Smooth muscle cell of the brain vasculature (primary cell): ENCODE measurements around the gene RYR2.
"Not testable (repeated sequence)": the region's sequence is repeated elsewhere in the genome, so short reads cannot be mapped to it uniquely, and the experiment has no call there.

Experiments
- DNase-seq: peaks from one replicate; pipeline ENCODE4 v3.0.0-alpha.2; 2012; ENCODE audit warnings: low read depth, low spot score

The RYR2 gene

GRCh38 chr1:237341391-237341790 is 299.4 kb downstream of the RYR2 start:
- no peak for DNase-seq

GRCh38 chr1:237342730-237343129 is 300.7 kb downstream of the RYR2 start:
- DNase-seq: no peak

GRCh38 chr1:237352747-237353146 is 310.8 kb downstream of the RYR2 start:
- no peak for DNase-seq

DNA sequence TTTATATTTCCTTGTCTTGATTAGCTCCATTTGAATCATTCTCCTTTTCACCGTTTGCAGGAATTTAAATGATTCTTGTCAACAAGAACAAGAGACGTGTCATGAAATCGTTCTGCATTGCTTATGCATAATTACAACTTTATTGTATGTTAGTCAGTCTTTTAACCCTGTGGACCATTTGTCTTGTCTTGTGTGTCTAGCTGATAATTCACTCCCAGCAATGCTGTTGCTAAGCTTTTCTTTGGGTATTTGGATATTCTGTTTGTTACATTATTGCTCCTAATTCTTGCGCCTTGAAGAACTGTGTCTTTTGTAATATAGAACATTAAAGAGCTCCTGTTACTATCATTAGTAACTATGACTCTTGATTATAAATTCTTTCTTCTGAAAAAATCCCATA is 311.9 kb downstream of the RYR2 start:
- no peak for DNase-seq

DNA sequence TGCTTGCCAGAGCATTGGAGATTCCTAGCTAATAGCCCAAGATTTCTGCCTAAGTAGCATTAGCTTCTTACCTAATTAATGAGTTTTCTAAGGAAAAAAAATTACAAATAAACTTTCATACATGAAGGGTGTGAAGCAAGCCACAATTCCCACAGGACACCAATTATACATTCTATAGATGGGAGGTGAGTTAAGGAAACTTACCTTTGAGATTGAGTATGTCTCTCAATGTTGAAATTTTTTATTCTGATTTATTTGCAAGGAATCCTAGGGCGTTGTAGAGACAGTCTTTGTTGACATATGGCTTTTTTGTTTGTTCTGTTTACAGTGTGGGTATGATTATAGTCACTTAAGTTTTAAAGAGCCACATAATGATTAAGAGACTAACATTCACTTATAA is 313.0 kb downstream of the RYR2 start:
- no peak for DNase-seq

DNA sequence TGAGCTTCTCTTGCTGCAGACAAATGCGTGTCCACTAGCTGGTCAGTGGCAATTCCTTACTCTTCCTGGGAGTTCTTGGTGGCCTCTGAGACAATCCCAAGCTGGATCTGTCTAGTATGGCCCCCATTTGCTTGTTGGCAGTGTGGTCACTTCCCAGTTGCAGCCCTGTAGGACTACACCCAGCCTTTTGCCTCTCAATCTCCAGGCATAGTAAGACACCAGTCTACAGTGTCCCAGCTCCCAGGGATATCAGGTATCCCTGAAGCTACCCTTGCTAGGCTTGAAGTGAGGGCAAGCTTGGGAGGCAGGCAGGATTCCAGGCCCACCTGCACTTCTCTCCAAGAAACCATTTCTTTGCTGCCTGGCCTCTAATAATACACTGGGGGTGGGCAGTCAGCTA is 316.6 kb downstream of the RYR2 start:
- DNase-seq: no peak

DNA sequence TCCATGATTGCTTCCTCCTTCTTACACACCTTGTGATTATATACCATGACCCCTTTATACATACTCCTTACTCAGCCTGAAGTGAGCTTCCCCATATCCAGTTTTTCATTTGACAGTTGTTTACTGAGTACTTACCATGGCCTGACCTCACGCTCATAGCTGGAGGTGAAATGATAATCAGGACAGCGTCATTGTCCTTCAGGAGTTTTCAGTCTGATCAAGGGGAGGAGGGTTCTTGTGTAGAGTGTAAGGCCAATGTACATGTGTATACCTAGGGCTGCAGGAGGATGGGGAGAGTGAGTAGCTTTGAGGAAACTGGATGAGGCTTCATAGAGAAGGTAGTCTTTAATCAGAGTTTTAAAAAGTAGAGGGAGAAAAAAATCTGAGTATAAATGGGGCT is 325.8 kb downstream of the RYR2 start:
- DNase-seq: no peak

DNA sequence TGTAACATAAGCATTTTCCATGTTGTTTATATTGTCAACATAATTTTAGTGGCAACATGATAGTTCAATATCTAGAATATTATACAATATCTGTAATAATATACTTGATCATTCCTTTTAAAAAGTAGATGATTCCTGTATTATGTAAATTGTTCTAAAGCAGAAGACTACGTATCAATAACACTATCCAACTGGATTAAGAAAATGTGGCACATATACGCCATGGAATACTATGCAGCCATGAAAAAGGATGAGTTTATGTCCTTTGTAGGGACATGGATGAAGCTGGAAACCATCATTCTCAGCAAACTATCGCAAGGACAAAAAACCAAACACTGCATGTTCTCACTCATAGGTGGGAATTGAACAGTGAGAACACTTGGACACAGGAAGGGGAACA is 329.5 kb downstream of the RYR2 start:
- not testable (repeated sequence) for DNase-seq

DNA sequence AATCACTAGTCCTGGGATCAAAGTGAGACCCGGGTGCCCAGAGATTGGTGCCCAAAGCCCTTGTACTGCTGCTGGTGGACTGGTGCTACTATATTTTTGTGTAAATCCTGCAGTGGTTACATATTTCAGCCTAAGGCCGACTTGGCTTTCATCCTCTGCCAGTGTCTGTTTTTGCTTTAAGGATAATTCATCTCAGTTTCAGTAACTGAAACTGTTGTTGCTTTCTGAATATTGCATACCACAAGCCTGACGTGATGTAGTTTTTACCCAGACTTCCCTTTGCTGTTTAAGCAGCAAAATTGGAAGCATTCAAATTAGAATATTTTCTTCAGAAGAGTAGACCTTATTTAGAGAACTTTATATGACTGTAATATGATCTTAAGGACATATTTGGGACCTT is 341.8 kb downstream of the RYR2 start:
- no peak for DNase-seq

DNA sequence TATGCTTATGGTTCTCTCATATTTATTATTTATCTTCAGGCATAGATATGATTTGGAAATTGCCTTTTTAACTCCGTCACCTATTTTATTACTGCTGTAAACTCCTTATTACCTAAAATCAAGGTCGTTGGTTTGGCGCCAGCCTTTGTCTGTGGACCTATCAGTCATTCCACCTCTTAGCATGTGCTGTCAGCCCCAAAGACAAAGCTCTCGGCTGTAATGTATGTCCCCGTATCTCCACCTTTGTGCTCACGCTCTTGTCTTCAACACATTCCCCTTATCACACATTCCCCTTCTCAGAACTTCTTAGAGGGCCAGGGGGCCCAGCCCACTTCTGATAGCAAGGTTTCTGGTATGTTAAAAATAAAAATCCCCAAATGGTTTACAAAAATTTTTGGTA is 342.2 kb downstream of the RYR2 start:
- no peak for DNase-seq

DNA sequence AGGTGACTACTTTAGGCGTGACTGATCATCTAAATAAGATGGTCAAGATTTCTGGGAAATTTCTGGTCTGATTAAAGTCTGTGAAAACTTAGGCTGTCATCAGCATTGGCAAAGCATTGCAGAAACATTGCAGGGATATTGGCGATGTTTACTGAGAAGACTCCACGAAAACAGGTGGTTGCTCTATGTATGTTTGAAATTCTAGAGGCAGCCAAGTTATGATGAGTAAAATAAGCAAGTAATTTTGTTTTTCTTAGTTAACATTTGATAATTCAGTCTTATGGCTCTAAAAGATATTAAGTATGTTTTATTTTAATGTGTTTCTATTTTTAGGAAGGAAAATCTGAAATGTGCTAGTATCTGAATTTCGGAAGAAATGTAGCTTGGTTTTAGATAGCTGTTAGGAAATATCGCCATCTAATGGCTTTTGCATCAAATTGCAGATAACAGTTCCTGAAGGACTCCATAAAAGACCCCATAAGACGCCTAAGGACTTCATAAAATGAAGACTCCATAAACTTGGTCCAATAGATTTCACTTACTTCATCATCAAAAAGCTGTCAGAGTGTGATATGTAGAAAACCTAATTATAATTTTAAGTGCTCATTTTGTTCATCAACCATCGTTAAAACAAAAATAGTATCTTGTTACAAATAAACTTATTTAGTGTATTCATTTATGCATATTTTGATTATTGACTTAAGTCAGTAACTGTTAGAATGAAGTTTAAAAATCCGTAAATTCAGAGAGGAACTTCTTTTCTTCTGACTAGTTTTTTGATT is 344.6 kb downstream of the RYR2 start:
- DNase-seq: peak; percentile 17

DNA sequence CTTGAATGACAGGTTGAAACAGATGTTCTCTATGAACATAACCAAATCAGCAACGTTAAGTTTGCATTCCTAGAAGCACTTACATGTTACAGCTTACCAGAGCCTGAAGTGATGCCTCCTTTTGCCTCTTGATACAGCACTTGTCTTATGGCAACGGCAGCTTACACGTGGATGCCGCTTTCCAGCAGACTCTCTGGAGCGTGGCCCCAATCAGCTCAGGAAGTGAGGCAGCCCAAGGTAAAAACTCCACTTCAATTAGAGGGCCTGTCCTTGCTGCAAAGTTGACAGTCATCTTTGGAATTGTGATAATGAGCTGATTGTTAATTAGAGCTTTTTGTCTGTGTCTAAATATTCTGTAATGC is 345.1 kb downstream of the RYR2 start:
- no peak for DNase-seq

- no peak for DNase-seq
Observed at GRCh38 chr1:237390823-237391222, 348.8 kb downstream of the RYR2 start.

DNA sequence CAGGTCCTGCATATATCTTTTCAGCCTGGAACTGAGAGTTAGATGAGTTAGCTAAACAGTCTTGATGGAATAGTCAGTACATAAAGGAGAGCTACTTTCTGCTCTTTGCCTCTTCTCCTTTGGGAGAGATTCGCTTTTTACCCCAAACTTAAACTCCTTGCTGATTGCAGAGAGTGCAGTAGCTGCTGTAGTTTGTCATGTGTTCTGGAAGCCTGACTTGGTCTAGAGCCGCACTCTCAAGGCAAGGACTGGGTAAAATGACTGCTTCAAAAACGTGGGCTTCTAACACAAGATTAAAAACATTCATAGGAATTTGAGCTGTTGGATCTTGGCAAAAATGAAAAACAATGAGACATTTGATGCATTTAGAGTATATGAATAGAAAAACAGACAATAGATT is 351.6 kb downstream of the RYR2 start:
- no peak for DNase-seq

GRCh38 chr1:237394281-237394680 is 352.3 kb downstream of the RYR2 start:
- no peak for DNase-seq

DNA sequence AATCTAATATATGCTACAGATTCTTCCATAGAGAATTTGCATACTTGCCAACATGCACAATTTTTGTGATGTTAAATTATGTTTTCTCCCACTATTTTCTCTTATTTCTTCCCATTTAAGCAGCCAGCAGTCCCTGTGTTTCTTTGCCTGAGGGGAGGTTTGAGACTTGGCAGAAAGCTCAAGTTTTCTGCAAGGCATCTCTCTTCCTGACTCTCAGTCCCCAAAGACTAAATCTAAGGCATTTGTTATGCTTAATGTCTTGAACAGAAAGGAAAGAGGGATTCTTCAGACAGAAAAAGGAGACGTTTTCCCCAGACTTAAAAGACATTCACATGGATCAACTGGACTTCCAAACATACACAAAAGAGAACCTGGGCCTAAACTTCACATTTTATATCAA is 354.4 kb downstream of the RYR2 start:
- DNase-seq: no peak

DNA sequence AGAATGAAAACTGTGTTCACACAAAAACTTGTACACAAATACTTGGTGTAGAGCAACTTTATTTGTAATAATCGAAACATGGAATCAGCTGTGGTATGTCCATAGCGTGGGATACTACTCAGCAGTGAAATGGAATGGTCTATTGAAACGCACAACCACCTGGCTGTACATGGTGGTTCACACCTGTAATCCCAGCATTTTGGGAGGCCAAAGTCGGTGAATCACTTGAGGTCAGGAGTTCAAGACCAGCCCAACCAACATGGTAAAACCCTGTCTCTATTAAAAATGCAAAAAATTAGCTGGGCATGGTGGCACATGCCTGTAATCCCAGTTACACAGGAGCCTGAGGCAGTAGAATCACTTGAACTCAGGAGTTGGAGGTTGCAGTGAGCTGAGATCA is 356.8 kb downstream of the RYR2 start:
- DNase-seq: no peak

- DNase-seq: no peak
Observed at GRCh38 chr1:237405912-237406311, 363.9 kb downstream of the RYR2 start.

- no peak for DNase-seq
Observed at GRCh38 chr1:237411621-237412020, 369.6 kb downstream of the RYR2 start.

DNA sequence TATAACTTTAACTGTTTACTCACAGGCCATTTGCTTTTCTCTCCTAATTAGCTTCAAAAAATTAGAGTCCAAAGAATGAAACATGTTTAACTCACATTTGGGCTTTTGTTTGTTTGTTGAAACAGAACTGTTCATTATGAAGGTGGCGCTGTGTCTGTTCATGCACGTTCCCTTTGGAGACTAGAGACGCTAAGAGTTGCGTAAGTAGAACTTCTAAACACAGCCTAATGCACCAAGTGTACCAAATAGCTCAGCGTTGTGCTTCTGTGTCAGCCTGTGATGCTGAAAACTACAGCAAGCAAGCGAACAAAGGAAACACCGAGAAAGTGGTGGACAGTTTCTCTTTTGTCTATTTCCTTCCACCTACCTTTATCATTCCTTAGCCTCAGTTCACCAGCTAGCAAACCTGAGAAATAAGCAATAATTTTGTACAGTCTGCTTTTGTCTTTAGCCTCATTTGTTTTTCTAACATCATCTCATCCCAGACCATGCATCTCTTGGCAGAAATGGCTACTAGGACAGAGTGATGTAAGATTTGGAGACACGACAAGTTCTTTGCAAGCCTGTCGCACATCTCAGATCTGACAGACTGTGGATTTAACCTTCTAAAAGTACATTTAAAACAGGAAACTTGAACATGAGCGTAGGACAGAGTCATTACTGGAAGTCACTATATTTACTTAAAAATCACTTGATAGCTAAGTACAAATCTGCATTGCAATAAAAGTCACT is 375.1 kb downstream of the RYR2 start:
- no peak for DNase-seq

GRCh38 chr1:237428809-237429208 is 386.8 kb downstream of the RYR2 start:
- no peak for DNase-seq

DNA sequence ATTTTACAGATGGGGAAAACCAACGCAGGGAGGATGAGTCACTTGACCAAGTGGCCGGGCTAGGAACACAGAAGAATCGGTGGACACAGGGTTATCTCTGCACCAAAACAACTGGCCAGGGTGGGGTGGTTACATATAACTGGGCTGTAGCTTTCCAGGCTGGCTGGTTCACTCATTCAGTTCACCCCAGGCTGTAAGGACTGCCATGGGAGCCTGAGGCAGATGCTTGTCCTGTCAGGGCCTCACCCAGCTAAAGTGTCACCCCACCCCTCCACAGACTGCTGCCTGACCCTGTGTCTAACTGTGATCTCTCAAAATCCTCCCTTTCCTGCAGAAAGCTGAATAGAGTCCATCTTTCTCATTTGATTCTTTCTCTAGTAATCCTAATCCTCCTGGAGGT is 387.3 kb downstream of the RYR2 start:
- no peak for DNase-seq

DNA sequence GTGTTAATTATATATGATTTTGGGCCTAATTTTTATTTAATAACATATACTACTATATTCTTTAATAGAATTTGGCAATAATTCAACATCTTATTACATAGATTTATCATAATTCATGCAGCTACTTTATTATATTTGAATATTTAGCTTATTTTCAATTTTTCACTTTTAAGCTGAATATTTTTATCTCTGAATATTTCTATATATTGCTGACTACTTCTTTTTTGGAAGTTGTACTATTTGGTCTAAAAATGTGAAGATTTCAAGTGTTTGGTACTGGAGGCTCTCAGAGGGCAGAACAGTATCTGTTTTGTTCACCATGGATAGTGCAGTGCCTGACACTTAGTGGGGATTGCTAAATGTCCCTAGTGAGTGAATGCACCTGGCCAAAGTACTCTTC is 389.5 kb downstream of the RYR2 start:
- no peak for DNase-seq
